NCI-H1105 treated with DMSO at 0.1 percent for 48 hours (cell line): ENCODE data around the gene SYNGR1.
"Not testable (repeated sequence)": the region's sequence is repeated elsewhere in the genome, so short reads cannot be mapped to it uniquely, and the experiment has no call there.

Experiments
- DNase-seq: peaks from one replicate; lab custom pipeline; 2025; lab: John Stamatoyannopoulos, UW

The SYNGR1 gene

DNA sequence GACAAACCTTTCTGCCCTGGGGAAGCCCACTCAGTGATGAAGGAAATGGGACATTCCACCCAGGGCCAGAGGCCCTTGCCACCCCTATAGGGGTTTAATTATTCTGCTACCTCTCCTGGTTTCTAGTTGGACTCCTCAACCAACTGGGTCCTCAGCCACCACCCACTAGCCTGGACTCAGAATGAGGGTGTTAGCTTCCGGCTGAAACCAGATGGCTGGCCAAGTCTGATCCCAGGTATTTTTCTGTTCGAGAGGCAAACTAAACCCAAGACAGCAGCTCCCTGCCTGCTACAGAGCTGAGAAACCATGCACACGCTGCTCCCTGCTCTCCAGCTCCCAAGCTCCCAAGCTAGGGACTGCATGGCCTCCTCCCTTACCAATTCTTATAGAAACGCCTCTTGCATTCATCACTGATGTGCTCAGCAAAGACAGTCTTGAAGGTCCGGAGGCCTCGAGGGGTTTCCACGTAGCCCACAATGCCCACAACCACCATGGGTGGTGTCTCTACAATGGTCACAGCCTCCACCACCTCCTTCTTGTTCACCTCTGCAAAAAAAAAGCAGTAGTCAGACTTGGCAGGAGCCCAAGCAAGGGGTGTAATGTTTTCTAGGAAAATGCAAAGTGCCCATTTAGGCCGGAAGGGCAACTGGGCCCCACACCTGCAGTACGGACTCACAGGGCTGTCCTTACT, 32.6 kb upstream of the SYNGR1 start:
- DNase-seq = no peak

DNA sequence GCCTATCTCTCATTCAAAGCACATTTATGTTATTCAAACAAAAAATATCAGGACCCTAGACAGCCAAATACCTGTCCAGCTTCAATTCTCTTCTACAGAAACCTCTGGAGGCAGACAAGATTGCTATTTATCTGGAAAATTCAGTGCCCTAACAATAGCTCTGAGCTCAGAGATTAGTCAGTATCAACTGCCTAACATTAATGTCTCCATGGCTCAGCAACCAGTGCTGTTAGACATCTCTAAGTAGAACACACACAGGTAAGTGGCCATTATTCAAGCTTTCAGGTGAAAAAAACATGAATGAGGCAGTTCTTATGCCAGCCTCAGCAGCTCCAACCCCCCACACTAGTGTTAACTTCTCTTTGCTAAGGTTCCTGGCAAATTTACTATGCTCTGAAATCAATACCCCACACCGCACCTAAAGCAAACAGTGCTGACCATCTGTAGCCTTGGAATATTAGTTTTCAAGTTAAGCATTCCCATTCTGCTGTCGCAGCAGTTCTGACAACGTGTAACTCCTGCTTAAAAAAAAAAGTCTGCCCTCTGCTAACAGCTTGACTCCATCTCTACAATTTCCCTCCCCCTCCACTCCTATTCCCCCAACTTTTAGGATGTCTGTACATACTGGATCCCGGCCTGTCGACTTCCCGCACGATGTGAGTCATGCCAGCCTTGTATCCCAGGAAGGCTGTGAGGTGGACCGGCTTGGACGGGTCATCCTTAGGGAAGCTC, 31.9 kb upstream of the SYNGR1 start:
- no peak for DNase-seq

DNA sequence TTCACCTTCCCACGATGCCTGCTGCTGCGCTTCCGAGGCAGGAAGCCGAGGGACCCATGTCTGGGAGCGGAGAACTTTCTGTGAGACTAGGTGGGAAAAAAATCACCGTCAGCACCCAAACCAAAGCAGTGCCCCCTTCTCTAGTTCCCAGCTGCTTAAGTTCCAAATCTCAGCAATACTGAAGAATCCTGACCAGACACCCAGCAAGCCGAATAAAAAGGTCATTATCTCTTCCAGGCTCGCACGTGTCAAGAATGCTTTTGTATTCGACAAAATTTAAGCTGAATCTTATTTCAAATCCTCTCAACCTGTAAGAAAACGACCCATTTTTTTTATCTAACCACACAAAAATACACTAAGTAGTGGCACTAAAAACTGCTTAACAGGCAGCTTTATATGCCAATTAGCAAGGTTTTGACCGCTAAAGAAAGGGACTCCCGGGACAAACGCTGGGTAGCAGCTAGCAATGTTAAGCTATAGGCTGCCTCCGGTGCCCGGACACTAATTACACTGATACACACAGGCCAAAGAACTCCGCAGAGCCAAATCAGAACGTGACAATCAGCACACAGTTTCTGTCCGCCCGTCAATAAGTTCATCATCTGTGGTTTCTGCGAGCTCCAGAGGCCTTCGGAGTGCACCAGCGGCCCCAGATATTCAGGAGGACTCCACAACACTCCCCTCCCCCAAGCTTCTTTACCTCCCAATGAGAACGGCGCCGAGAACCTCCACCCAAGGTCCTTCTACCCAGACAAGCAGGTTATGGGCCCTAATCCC, 31.1 kb upstream of the SYNGR1 start:
- DNase-seq = no peak

DNA sequence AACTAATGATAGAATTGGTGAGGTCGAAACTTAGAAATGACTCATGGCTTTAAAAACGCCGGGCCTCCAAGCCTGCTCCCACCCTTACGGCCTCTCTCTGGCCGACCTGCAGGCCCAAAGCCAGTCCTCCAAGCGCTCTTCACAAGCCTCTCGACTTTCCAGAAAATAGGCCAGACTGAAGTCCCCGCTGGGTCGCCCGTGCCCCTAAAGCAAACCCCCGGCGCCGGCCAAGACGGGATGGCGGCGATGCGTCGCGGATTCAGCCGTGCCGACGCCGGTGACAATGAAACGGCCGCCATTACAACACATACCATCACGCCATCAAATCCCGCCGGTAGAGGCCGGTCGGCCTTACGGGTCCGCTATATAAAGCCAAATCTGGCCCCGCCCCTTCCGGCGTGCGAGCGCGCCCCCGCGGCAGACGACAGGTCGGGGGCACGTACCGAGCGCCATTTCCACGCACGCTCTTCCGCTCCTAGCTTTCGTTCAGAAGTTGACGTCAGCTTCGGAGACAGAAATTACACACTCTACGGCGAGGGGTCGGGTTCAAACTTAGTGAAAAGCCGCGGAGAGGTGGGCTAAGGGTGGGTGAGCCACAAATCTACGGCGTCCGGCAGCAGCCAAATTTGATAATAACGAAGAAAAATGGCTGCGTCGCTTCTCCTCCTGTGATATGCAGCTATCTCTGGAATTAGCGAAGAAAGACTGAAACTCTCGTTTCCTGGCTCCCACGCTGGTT, 30.3 kb upstream of the SYNGR1 start, which contains the start of gene RPL3:
RPL3 (minus strand) TSS at position 340 of the 739 bp plus-strand sequence; CDS start at position 314, 26 bp downstream.
- DNase-seq = peak; percentile 98

DNA sequence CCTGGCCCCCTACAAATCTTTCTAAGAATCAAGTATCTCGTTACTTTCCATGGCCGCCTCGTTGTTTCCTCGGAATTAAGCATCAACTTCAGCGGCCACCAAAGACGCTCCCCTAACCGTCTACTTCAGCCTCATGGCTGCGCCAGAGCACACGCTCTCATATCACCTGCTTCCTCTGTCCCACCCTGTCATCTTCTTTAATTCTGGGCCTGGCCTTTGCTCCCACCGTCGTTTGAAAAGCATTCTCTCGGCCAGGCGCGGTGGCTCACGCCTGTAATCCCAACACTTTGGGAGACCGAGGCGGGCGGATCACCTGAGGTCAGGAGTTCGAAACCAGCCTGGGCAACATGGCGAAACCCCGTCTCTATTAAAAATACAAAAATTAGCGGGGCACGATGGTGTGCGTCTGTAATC, 29.2 kb upstream of the SYNGR1 start:
- not testable (repeated sequence) for DNase-seq

DNA sequence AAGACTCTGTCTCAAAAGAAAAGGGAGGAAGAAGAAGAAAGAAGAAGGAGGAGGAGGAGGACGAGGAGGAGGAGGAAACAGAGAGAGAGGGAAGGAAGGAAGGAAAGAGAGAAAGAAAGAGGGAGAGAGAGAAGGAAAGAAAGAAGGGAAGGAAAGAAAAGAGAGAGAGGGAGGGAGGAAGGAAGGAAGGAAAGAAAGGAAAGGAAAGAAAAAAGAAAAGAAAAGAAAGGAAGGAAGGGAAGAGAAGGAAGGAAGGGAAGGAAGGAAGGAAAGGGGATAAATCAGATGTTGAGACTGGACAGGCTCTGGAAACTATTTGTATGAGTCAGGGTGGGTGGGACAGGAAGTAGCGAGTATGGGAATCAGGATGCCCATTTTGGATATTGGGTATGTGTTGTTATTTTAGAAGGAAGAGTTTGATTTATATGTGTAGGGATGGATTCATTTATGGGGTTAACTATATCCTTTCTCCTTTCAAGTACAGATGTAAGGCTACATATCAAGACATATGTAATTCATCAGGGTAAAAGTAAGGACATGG, 24.3 kb upstream of the SYNGR1 start:
- no peak for DNase-seq

DNA sequence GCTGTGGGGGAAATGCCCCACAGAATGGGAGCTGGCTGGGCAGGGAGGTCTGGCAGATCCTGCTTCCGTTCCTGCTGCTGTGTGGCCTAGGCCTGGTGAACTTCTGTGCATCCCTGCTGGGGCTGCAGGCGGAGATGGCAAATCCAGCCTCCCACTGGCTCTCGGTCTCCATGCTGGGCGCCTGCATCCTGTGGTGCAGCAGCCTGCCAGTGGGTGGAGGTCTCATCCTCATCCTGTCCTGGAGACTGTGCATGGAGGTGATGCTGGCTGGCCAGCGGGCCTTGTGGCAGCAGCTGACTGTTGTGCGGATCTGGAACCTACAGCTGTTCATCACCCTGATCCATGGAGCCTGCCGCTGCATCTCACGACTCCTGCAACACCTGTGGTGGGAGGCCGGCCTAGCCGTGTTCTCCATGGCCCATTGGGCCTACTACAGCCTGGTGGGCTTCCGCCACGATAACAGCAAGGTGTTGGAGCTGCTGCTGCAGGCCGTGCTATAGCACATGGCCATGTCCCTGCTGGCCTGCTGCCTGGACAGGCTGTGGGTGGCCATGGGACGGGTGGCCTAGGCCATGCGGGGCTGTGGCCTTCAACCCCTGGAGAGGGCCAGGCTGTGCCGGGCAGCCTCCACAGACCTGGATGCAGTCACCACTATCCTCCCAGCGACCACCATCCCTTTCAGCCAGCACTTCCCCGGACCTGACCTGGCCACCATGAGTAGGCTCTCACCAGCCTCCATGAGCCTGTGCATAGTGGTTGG, 21.6 kb upstream of the SYNGR1 start:
- no peak for DNase-seq

DNA sequence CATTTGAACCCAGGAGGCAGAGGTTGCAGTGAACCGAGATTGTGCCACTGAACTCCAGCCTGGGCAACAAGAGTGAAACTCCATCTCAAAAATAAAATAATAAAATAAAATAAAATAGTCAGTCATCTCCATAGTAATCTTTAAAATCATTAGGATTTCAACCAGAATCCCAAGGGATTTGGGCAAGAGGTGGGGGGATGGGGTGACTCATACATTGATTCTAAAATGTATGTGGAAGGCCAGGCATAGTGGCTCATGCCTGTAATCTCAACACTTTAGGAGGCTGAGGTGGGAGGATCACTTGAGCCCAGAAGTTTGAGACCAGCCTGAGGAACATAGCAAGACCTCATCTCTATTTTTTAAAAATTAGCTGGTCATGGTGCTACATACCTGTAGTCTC, 19.2 kb upstream of the SYNGR1 start:
- not testable (repeated sequence) for DNase-seq

DNA sequence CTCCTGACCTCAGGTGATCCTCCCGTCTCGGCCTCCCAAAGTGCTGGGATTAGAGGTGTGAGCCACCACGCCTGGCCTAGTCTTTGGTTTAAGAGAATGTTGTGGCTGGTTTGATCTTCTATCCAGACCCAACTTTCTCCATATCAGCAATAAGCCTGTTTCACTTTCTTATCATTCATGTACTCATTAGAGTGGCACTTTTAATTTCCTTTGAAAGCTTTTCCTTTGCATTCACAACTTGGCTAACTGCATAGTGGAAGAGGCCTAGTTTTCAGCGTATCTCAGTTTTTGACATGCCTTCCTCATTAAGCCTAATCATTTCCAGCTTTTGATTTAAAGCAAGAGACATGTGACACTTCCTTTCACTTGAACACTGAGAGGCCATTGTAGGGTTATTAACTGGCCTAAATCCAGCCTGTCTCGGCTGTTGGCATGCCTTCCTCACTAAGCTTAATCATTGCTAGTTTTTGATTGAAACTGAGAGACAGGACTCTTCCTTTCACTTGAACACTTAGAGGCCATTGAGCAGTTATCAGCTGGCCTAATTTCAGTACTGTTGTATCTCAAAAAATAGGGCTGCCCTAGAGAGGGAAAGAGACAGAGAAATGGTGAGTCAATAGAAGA, 17.2 kb upstream of the SYNGR1 start:
- no peak for DNase-seq

DNA sequence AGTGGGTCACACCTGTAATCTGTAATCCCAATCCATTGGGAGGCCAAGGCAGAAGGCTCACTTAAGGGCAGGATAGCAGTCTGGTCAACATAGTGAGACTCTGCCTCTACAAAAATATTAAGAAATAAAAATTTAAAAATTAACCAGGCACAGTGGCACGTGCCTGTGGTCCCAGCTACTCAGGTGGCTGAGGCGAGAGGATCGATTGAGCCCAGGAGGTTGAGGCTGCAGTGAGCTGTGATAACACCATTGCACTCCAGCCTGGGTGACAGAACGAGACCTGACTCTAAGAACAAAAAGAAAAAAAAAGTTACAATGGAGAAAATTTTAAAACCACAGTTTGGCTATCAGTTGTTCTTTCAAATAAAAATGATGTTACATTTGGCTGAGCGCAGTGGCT, 13.4 kb upstream of the SYNGR1 start:
- DNase-seq = no peak

DNA sequence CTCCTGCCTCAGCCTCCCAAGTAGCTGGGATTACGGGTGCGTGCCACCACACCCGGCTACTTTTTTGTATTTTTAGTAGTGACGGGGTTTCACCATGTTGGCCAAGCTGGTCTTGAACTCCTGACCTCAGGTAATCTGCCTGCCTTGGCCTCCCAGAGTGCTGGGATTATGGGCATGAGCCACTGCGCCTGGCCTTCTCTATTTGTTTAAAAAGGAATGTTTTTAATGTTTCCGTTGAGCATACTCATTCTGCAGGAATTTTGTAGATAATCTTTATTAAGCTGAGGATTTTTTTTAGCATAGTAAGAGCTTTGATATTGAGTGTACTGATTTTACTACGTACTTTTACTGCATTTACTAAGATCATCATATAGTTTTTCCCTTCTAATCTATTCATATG, 10.0 kb upstream of the SYNGR1 start:
- DNase-seq = not testable (repeated sequence)

DNA sequence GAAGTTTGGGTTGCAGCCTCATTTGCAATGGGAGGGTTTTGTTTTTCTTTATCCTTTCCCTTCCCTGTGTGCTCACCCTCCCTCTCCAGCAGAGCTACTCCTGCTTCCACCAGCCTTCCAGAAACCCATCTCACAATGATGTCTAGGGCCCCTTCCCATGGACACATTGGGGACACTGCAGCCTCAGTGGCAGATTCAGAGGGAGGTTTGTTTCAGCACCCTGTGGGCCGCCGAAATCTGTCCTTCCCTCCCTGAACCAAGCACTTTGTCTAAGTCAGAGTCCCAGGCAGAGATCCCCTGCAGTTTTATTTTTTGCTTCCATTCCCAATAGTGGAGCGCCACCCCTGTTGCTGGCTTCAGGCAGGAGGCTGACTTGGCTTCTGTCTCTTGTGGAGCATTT, 8.6 kb upstream of the SYNGR1 start:
- no peak for DNase-seq

DNA sequence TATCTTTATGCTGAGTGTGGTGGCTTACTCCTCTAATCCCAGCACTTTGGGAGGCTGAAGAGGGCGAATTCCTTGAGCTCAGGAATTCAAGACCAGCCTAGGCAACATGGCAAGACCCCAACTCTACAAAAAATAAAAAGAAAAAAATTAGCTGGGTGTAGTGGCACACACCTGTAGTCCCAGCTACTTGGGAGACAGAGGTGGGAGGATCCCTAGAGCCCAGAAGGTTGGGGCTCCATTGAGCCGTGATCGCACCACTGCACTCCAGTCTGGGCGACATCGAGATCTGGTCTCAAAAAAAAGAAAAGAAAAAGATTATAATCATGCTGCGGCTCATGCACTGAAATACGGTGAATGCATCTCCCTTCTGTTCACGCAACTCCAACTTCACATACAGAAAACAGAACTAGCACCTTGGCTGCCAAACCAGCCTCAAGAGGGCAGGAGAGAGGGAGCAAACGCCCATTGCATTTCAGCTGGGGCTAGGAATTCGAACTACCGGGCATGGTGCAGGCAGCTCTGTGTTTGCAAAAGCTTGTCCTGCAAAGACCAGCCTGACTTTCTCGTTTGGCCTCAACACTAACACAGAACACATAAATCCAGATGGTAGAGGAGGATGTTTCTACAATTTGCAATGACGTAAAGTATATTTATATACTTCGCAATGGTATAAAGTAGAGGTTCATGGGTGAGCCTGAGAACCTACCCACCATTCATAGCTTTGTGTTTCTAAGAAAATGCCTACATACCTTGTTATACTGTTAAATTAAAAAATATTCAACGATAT, 6.3 kb upstream of the SYNGR1 start:
- DNase-seq = peak; percentile 15

DNA sequence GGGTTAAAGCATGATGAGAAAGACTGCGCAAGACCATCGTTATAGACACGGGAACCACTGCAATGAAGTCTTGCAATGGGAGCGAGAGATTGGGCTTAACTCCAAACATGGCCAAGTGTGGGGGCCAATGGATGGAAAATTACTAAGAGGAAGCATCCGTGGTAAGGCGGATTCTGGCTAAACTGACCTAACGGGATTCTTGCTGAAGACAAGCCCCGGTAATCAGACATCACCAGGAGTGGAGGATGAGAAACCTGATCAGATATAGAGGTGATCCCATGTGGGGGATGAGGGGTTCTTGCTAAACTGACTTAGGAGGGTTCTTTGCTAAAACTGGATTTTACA, 5.8 kb upstream of the SYNGR1 start:
- DNase-seq = no peak

DNA sequence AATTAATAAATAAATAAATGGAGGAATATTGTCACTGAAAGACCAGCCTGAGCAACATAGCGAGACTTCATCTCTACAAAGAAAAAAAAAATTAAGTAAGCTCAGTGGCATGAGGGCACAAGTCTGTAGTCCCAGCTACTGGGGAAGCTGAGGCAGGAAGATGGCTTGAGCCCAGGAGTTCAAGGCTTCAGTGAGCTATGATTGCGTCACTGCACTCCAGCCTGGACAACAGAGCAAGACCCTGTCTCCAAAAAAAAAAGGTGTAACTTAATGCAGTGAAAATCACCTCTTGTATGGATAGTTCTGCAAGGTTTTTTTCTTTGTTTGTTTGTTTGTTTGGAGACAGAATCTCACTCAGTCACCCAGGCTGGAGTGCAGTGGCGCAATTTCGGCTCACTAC, 4.6 kb upstream of the SYNGR1 start:
- DNase-seq = no peak

DNA sequence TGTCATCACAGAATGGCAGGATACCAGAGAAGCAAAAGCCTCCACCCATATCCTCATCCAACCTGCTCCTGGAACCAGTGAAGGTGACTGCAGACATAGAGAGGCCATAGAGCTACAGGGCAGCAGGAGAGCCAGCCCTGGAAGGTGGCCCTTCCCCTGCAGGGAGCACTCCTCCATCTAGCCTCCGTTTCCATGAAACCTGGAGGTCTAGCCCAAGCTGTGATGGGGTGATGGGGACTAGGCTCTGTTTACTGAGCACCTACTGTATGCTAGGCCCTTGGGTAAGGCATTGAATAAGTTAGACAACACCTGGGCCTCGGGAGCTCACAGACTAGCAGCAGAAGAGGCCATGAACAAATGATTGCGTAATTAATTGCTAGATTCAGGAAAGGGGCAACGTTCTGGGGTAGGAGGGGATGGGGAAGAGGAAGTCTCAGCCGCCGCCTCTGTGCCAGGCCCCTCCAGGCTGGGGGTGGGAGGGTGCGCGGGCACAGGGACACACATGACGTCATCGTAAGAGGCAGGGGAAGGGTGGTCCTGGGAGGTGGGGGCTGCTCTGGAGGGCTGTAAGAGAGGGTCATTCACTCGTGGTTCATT, 784 bp upstream of the SYNGR1 start:
- peak; percentile 38 for DNase-seq

DNA sequence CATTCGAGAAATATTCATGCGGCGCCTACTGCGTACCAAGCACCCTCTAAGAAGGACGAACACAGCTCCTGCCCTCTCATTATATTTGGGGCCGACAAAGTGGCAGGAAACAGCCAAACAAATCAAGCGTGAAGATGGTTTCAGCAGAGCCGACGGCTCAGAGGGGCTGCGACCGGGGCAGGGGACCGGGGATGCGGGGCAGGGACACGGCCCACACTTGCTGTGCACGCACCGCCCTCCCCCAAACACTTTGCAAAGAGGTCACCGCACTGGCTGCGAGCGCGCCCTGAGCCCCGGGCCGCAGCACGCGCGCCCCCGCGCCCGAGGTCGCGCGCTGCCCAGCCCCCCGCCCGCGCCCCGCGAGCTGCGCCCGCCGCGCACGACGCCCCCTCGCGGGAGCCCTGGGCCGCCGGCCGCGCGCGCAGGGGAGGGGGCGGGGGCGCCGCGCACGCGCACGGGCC, 255 bp upstream of the SYNGR1 start:
- peak; percentile 35 for DNase-seq

DNA sequence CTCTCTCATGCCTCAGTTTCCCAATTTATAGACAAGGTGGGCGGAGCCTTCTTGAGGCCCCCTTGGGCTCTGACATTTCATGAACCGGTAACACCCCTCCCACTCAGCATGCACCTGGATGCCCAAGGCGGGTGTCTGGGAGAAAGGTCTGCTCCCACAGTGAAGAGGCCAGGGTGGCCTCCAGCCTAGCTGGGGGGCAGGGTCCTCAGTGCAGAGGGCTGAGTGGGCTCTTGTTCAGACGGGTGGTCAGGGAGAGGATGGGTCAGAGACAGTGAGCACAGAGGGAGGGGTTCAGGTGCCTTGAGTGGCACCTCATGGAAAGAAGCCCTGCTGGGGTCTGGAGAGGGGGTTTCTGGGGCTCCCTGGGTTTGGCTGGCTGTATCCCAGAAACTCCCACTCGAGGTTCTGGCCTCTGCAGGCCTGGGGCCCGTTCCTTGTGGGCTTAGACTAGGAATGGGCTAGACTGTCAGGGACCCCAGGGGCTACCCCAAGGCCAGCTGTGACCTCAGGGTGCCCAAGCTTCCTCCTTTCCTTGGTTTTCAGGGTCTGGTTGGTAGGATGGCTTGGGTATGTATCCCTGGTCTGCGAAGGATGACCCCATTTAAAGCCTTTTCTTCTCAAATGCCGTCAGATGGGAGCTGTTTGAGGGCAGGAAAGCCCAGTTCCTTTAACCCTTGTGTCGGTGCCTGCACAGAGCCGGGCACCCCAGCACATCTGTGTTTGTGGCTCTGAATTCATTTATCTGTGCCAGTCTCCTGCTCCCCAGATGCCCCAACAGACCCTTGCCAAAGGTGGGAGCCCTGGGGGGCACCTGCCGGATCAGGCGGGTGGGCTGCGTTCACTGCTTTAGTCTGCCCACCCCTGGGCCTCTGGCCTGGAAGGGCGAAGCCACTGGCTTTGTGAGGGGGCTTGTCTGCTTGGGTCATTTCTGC, 1.2 kb downstream of the SYNGR1 start:
- DNase-seq = no peak
